Stimulated activated CD8-positive, alpha-beta memory T cell treated with anti-CD3 and anti-CD28 coated beads, Interleukin-7, amount 100 ng/mL, for 24 hours (primary cell): ENCODE measurements around the gene RSPH6A.

Experiments
- DNase-seq: peaks from one replicate; pipeline ENCODE4 v3.0.0-alpha.2; 2020; ENCODE audit warnings: low read depth

The RSPH6A gene

DNA sequence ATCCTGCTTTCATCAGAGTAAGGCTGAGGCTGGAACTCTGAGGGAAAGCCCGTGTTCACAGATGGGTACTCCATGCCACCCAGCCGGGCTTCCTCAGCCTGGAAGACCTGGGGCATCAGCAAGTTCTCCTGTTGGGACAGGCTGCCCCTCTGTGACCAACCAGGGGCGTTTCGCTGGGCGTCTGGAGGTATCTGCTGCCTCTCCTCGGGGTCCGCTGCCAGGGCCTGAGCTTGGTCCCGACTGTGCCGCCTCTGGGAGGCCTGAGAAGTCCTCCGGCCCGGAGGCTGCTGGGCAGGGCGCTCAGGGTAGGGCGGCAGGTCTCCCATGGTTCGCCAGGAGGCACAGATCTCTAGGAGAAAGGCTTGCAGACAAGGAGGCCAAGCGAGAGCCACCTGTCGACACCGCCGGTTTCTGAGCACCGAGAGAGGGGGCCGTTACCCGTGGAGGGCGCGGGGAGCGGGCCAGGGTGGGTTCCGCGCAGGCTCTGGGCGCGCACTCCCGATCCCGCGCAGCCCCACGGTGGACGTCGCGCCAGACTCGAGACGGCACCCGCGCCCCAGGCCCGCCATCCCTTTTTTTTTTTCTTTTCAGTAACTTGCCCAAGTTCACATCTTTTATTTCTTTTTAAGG, at the start of gene RSPH6A:
Gene RSPH6A, minus strand, starts transcription at position 458 of the 630 bp plus-strand sequence. Its CDS starts 132 bp downstream, at position 326.
- no peak for DNase-seq

- no peak for DNase-seq
Observed at GRCh38 chr19:45864629-45865082, 49.5 kb upstream of the RSPH6A start.

DNA sequence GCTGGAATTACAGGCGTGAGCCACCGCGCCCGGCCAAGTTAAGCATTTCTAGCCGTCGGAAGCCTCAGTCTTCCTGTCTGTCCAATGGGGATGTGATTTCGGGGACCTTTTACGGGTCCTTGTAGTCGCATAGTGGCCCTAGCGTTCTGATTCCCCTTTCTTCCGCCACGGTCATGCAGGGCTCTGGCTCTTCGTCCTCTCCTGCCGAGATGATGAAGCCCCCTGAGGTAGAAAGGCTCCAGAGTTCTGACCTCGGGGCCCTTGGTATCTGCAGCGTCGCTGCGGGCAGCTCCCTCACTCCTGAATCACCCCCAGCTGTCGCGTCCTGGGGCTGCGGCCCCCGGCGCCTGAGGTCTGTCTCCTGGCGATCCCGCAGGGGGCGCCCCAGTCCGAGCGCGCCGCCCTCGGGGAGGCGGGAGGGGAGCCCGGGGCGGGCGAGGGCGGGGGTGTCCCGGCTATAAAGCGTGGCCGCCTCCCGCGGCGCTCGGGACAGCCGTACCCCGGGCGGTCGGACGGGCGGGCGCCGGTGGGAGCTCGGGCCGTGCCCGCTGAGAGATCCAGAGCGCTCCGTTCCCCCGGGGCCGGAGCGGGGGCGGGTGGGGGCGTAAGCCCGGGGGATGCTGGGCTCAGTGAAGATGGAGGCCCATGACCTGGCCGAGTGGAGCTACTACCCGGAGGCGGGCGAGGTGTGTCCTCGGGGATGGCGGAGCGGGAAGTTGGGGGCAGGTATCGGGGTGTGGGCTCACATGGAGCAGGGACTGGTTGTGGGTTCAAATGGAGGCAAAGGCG, 48.9 kb upstream of the RSPH6A start, which contains the start of gene FOXA3:
Gene FOXA3, plus strand, starts transcription at position 487 of the 789 bp plus-strand sequence. Its CDS starts 131 bp downstream, at position 618.
- no peak for DNase-seq

GRCh38 chr19:45863335-45863839, 48.3 kb upstream of the RSPH6A start:
- no peak for DNase-seq

GRCh38 chr19:45862564-45863334, 47.6 kb upstream of the RSPH6A start, which contains the start of gene SYMPK:
Gene SYMPK (minus strand): TSS chr19:45863147. CDS start chr19:45854495, 8,652 bp downstream.
- peak; percentile 96 for DNase-seq

GRCh38 chr19:45862271-45862563, 47.1 kb upstream of the RSPH6A start:
- DNase-seq = no peak

GRCh38 chr19:45860359-45861259, 45.5 kb upstream of the RSPH6A start:
- DNase-seq = no peak

GRCh38 chr19:45854167-45854778, 39.2 kb upstream of the RSPH6A start:
- no peak for DNase-seq

- no peak for DNase-seq
Observed at GRCh38 chr19:45852983-45853382, 37.9 kb upstream of the RSPH6A start.

DNA sequence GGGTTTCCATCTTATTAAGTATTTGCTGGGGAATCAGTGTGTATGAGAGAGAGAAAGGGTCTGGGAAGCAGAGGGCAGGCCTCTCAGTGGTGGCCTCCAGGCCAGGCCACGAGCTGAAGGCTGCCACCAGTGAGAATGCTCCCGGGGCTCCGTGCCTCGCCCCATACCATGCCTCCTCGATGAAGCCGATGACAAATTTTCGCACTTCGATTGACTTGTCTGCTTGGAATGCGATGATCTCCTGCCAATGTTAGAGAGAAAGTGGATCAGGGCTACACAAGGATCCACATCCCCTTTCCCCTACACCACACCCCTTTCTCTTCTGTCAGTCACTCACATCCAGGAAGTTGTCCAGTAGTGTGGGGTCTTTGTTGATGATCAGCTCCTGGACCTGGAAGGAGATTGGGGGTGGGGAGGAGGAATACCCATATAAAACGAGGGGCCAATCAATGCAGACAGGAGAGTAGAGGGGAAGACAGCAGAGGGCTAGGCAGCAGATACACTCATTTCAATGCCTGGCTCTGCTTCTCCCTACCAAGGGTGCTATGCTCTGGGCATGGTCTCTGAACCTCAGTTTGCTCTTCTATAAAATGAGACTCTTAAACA, 37.1 kb upstream of the RSPH6A start:
- DNase-seq = no peak

DNA sequence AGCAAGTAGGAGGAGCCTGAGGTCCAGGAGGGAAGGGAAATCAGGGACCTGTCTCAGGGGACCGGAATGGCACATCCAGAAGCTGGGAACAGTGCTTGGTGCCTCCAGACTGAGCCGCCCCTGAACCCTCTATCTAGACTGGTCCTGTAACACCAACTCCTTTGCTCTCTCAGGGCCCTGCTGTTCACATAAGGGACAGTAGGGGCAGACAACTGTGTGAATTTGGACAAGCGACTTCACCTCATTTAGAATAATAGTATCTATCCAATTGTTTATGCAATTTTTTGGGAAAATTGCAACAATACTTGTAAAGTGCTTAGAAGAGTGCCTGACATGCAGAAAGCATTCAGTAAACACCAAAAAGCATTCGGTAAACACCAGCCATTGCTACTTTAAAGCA, 33.8 kb upstream of the RSPH6A start:
- DNase-seq = no peak

DNA sequence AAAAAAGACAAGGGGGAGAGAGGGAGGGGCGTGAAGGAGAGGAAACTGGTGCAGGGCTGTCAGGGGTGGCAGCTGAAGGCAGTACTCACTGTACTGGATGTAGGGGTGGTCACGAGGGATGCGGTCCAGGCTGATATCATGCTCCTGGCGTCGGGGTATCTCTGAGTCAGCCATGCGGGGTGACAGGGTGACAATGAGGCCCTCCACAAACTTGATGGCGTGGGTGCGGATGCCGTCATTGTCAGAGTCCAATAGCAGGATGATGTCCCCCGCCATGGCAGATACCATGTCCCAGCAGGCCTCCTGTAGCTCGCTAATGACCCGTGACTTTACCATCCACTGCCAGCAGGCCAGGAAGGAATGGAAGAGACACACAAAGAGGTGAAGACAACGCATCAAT, 32.6 kb upstream of the RSPH6A start:
- no peak for DNase-seq

GRCh38 chr19:45842198-45842597, 27.1 kb upstream of the RSPH6A start:
- no peak for DNase-seq

DNA sequence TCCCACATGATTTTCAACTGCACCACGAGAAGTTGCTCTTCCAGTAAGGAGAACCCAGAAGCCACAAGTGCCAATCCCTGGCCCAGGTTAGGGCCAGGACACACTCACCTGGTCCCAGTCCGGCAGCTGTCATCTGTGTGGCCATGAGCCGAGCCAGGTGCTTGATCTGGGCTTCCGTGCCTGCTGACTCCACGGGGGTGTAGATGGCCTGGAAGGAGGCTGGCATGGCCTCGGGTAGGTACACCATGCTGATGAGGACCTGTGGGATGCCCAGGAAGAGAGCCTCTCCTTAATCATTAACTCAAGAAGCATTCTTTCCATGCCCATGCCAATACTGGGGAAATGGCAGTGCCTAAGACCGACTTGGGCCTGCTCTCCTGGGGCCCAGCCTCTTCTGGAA, 19.9 kb upstream of the RSPH6A start:
- no peak for DNase-seq

DNA sequence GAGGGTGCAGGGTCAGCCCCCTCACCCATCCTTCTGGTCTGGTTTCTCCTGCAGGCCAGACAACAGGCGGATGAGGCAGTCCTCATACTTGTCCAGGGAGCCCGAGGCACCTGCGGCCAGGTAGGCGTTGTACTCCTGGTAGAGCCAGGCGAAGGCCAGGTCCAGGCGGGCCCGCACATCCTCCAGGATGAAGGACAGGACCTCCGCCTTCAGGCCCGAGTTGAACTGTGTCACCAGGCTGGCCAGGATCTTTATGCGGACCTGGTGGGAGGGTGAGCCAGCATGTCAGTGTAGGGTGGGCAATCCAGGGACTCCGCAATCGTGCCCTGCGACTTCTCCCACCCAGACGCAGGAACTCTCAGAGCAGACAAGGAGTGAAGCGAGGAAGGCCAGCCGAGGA, 13.8 kb upstream of the RSPH6A start:
- DNase-seq = no peak

DNA sequence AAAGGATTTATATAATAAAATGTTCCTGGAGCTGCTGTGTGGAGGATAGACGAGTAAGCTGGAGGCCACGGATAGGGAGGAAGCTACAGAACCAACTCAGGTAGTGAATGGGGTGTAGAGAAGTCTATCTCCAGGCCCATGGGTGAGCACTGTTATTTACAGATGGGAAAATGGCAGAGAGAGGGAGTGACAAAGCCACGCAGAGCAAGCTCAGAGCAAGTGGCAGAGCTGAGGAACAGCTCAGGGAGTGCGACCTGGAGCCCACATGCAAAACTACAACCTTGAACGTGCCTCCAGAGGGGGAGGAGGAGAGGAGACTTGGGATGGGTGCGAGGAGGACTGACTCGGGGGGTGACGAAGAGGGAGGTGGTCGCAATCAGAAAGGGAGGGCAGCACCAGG, 13.4 kb upstream of the RSPH6A start:
- DNase-seq = no peak

GRCh38 chr19:45827459-45828093, 12.5 kb upstream of the RSPH6A start:
- DNase-seq = no peak

- no peak for DNase-seq
Observed at GRCh38 chr19:45826934-45827333, 11.8 kb upstream of the RSPH6A start.

- no peak for DNase-seq
Observed at GRCh38 chr19:45825917-45826893, 11.1 kb upstream of the RSPH6A start.
